ENCODE data around the gene ANO4.

DNA sequence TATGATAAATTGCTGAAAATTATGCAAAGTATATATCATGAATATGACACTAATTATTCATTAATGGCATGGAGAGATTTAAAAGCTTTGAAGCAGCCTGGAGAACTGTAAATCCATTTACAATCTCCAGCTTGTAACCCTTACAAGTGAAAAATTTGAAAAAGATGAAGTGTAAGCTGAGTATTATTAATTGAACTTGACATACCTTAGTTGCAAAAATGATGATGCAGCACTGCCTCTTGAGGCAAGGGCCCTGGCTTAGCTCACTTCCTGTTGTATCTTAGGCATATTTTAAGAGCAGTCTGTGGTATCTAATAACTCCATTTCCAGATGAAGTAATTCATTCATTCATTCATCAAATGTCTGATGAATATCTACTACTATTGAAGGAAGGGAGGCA lies 158.6 kb downstream of the ANO4 start:
- TF ChIP-seq CTCF (IDR thresholded peaks at IDR 0.05; ENCODE audit: insufficient read depth, low read length) (no peak), POLR2AphosphoS5 (IDR thresholded peaks at IDR 0.05; ENCODE audit: low read depth) (no peak), GABPA (IDR thresholded peaks at IDR 0.05; ENCODE audit: low read depth) (no peak), SPI1 (IDR thresholded peaks at IDR 0.05; ENCODE audit: borderline replicate concordance, low read depth) (no peak)

All from HL-60 (cell line).